Neural cell (in vitro differentiated cells): Measurements from ENCODE around the gene STRN3. TPM values are rescaled to one million over a fixed set of nuclear protein-coding genes. Genes with fewer than 3 reads are reported as not detected.
A peak's percentile ranks its signal among the peaks of the same experiment; 100 is the strongest.

Source experiments
- H2AFZ ChIP-seq: fragments of 200-600, 300-800 bp; sonication (generic), shearing (Covaris generic); 2 replicates; pipeline ENCODE4 v1.6.0; 2014; ENCODE audit warnings: low read depth, mild to moderate bottlenecking, antibody characterized with exemption, low read length, moderate library complexity
- H3F3A ChIP-seq: fragments of 200-600 bp; shearing (Covaris generic); 2 replicates; pipeline ENCODE4 v1.6.1; 2016; ENCODE audit warnings: mild to moderate bottlenecking, moderate library complexity, mixed read lengths, antibody characterized with exemption, low read length; ENCODE audit not compliant: insufficient read depth, poor library complexity, severe bottlenecking
- H3K27ac ChIP-seq: fragments of 200-600, 300-800 bp; sonication (generic), shearing (Covaris generic); 2 replicates; pipeline ENCODE4 v1.5.1; 2014; ENCODE audit warnings: mild to moderate bottlenecking, low read length, moderate library complexity
- H3K27me3 ChIP-seq: fragments of 300-800, 200-600 bp; sonication (generic), shearing (Covaris generic); 2 replicates; pipeline ENCODE4 v1.6.0; 2014; ENCODE audit warnings: mild to moderate bottlenecking, low read depth, low read length, moderate library complexity; ENCODE audit not compliant: insufficient read depth
- H3K36me3 ChIP-seq: fragments of 300-800, 200-600 bp; sonication (generic), shearing (Covaris generic); 2 replicates; pipeline ENCODE4 v1.5.1; 2014; ENCODE audit warnings: mild to moderate bottlenecking, antibody characterized with exemption, low read length, moderate library complexity; ENCODE audit not compliant: insufficient read depth
- H3K4me2 ChIP-seq: fragments of 300-800, 200-600 bp; sonication (generic), shearing (Covaris generic); 2 replicates; pipeline ENCODE4 v1.6.0; 2014; ENCODE audit warnings: mild to moderate bottlenecking, low read length
- H3K4me3 ChIP-seq: fragments of 300-800, 200-600 bp; sonication (generic), shearing (Covaris generic); 2 replicates; pipeline ENCODE4 v1.5.1; 2014; ENCODE audit warnings: mild to moderate bottlenecking, low read length, moderate library complexity
- H3K79me2 ChIP-seq: fragments of 200-600 bp; shearing (Covaris generic); replicated peaks from 2 replicates; pipeline ENCODE4 v1.6.0; 2014; ENCODE audit warnings: mild to moderate bottlenecking, low read length, moderate library complexity; ENCODE audit not compliant: insufficient read depth
- H3K9ac ChIP-seq: fragments of 300-800, 200-600 bp; sonication (generic), shearing (Covaris generic); 2 replicates; pipeline ENCODE4 v1.6.1; 2016; ENCODE audit warnings: mild to moderate bottlenecking, low read length, mixed read lengths
- H3K9me2 ChIP-seq: fragments of 200-600 bp; shearing (Covaris generic); 2 replicates; pipeline ENCODE4 v1.6.1; 2016; ENCODE audit warnings: mild to moderate bottlenecking, low read length, mixed read lengths; ENCODE audit not compliant: insufficient read depth
- H3K9me3 ChIP-seq: fragments of 200-600, 300-800 bp; sonication (generic), shearing (Covaris generic); 2 replicates; pipeline ENCODE4 v1.6.1; 2016; ENCODE audit warnings: mild to moderate bottlenecking, mixed run types, low read length, moderate library complexity, mixed read lengths
- H4K20me1 ChIP-seq: fragments of 200-600 bp; shearing (Covaris generic); 2 replicates; pipeline ENCODE4 v1.6.1; 2016; ENCODE audit warnings: mild to moderate bottlenecking, mixed run types; ENCODE audit not compliant: insufficient read depth
- EP300 ChIP-seq: fragments of 450-650 bp; conservative IDR thresholded peaks from 2 replicates; pipeline ENCODE4 v1.6.1; 2014; ENCODE audit warnings: antibody characterized with exemption, mild to moderate bottlenecking, moderate library complexity; ENCODE audit not compliant: poor library complexity, severe bottlenecking
- EZH2 ChIP-seq: fragments of 200-600, 300-800 bp; shearing (Covaris generic), sonication (generic); IDR thresholded peaks from 2 replicates; pipeline ENCODE4 v1.6.1; 2014; ENCODE audit warnings: antibody characterized with exemption, low read length, borderline replicate concordance, mild to moderate bottlenecking; ENCODE audit not compliant: insufficient read depth, poor library complexity, severe bottlenecking
- MXI1 ChIP-seq: fragments of 450-650 bp; conservative IDR thresholded peaks from 2 replicates; pipeline ENCODE4 v1.6.1; 2014; ENCODE audit warnings: antibody characterized with exemption, mild to moderate bottlenecking; ENCODE audit not compliant: poor library complexity, severe bottlenecking
- POLR2AphosphoS5 ChIP-seq: IDR thresholded peaks from 2 replicates; pipeline ENCODE4 v1.6.1; 2012
- RAD21 ChIP-seq: fragments of 450-650 bp; conservative IDR thresholded peaks from 2 replicates; pipeline ENCODE4 v1.6.1; 2014; ENCODE audit warnings: antibody characterized with exemption, mild to moderate bottlenecking, moderate library complexity
- SMC3 ChIP-seq: fragments of 450-650 bp; conservative IDR thresholded peaks from 2 replicates; pipeline ENCODE4 v1.6.1; 2014; ENCODE audit warnings: antibody characterized with exemption, mild to moderate bottlenecking, moderate library complexity; ENCODE audit not compliant: poor library complexity
- TAF1 ChIP-seq: IDR thresholded peaks from 2 replicates; pipeline ENCODE4 v1.6.1; 2012; ENCODE audit warnings: low read depth
- polyA plus RNA-seq: library from polyadenylated mRNA; depleted of rRNA; stranded (reverse); fragments of >200 nt; gene quantifications from 2 replicates; pipeline ENCODE4 v1.2.3, GENCODE V29; 2014
- TF ChIP-seq, protein P1 (sequence below): fragments of 450-650 bp; IDR thresholded peaks from 2 replicates; pipeline ENCODE4 v1.5.1; 2014; ENCODE audit warnings: antibody characterized with exemption, mild to moderate bottlenecking, moderate library complexity; ENCODE audit not compliant: poor library complexity, severe bottlenecking
- TF ChIP-seq, protein P2 (sequence below): IDR thresholded peaks from 2 replicates; pipeline ENCODE4 v1.6.1; 2012; ENCODE audit warnings: borderline replicate concordance

The STRN3 gene
- polyA plus RNA-seq, 1 donor from 2014 or later, result 60.1 TPM

DNA sequence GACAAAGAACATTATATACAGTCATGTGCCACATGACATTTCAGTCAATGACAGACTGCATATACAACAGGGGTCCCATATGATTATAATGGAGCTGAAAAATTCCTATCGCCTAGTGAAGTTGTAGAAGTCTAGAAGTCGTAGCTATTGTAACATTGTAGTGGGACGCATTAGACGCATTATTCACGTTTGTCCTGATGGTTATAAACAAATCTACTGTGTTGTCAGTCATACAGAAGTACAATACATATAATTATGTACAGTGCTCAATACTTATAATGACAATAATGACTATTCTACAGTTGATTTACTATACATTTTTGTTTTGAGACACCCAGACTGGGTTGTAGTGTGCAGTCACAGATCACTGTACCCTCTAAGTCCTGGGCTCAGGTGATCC is 64.8 kb downstream of the STRN3 start:
- H3F3A ChIP-seq, result no peaks in the 10 kb centered on the region
- H3K9me3 ChIP-seq, result peaks cover 4% of the 10 kb centered on the region
- no peaks in the 10 kb centered on the region for H4K20me1 ChIP-seq
- H3K36me3 ChIP-seq, result peaks cover 3% of the 10 kb centered on the region
- no peak overlapping the region for H3K4me3 ChIP-seq
- no peak overlapping the region for H3K9ac ChIP-seq
- no peak overlapping the region for H3K4me2 ChIP-seq
- peaks cover 71% of the 10 kb centered on the region for H3K79me2 ChIP-seq
- H2AFZ ChIP-seq, result no peak overlapping the region
- TF ChIP-seq EZH2 (no peak), TAF1 (no peak), MXI1 (no peak), RAD21 (no peak), SMC3 (no peak)
- no peak overlapping the region for H3K27ac ChIP-seq
- H3K9me2 ChIP-seq, result no peaks in the 10 kb centered on the region
- no peaks in the 10 kb centered on the region for H3K27me3 ChIP-seq

DNA sequence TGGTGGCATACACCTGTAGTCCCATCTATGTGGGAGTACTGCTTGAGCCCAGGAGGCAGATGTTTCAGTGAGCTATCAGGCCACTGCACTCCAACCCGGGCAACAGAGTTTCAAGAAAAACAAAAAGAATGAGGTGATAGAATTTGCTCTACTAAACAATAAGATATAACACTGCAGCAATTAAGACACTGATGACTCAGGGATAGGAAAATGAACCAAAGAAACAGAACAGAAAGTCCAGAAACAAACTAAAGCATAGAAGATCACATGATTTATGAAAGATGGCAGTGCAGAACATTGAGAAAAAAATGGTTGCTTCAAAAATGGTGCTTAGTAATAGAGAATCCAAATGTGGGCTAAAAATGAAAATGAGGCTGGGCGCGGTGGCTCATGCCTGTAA is 66.0 kb downstream of the STRN3 start:
- no peaks in the 10 kb centered on the region for H3K9me3 ChIP-seq
- no peak overlapping the region for H3K4me2 ChIP-seq
- H3K27me3 ChIP-seq, result no peaks in the 10 kb centered on the region
- H3K9ac ChIP-seq, result no peak overlapping the region
- H4K20me1 ChIP-seq, result no peaks in the 10 kb centered on the region
- no peak overlapping the region for H3K4me3 ChIP-seq
- no peaks in the 10 kb centered on the region for H3F3A ChIP-seq
- H3K36me3 ChIP-seq, result peaks cover 3% of the 10 kb centered on the region
- no peak overlapping the region for H3K27ac ChIP-seq
- H3K79me2 ChIP-seq, result peaks cover 66% of the 10 kb centered on the region
- H3K9me2 ChIP-seq, result no peaks in the 10 kb centered on the region
- no peak for TF ChIP-seq EP300
- no peak for TF ChIP-seq SMC3
- TF ChIP-seq, protein P1, sequence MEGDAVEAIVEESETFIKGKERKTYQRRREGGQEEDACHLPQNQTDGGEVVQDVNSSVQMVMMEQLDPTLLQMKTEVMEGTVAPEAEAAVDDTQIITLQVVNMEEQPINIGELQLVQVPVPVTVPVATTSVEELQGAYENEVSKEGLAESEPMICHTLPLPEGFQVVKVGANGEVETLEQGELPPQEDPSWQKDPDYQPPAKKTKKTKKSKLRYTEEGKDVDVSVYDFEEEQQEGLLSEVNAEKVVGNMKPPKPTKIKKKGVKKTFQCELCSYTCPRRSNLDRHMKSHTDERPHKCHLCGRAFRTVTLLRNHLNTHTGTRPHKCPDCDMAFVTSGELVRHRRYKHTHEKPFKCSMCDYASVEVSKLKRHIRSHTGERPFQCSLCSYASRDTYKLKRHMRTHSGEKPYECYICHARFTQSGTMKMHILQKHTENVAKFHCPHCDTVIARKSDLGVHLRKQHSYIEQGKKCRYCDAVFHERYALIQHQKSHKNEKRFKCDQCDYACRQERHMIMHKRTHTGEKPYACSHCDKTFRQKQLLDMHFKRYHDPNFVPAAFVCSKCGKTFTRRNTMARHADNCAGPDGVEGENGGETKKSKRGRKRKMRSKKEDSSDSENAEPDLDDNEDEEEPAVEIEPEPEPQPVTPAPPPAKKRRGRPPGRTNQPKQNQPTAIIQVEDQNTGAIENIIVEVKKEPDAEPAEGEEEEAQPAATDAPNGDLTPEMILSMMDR, result no peak
- TF ChIP-seq MXI1, result no peak
- no peak overlapping the region for H2AFZ ChIP-seq

DNA sequence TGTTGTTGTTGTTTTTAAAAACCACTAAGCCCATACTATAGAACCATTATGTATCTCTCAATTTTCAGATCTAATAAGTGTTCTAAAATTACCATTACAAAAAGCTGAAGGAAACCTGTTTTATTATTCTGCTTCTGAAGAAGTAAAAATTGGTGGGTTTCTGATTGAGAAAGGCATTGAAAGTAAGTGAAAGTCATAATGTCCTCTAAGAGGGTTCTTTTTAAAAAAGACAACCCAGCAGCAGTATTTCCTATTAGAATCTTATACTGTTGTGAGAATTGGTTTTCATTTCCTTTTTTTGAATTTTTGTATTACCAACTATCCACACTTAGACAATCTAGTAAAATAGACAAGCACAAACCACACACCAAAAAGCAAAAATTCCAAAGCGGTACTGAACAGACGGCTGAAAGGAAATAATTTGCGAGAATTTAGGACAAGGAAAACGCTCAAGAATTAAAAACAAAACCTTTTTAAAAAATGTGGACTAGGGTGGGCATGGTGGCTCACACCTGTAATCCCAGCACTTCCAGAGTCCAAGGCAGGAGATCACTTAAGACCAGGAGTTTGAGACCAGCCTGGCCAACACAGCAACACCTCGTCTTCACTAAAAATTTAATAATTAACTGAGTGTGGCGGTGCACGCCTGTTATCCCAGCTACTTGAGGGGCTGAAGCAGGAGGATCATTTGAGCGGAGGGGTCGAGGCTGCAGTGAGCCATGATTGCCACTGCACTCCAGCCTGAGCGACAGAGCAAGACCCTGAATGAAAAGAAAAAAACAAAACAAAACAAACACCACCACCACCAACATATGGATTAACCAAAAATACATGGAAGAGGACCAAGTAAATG is 67.4 kb downstream of the STRN3 start:
- H2AFZ ChIP-seq, result no peak overlapping the region
- no peaks in the 10 kb centered on the region for H3F3A ChIP-seq
- H3K9me2 ChIP-seq, result no peaks in the 10 kb centered on the region
- no peaks in the 10 kb centered on the region for H4K20me1 ChIP-seq
- H3K4me3 ChIP-seq, result no peak overlapping the region
- TF ChIP-seq SMC3, result no peak
- TF ChIP-seq EP300, result no peak
- TF ChIP-seq MXI1, result no peak
- no peak for TF ChIP-seq POLR2AphosphoS5
- TF ChIP-seq RAD21, result no peak
- TF ChIP-seq, protein P1, result no peak
- TF ChIP-seq EZH2, result no peak
- TF ChIP-seq, protein P2, sequence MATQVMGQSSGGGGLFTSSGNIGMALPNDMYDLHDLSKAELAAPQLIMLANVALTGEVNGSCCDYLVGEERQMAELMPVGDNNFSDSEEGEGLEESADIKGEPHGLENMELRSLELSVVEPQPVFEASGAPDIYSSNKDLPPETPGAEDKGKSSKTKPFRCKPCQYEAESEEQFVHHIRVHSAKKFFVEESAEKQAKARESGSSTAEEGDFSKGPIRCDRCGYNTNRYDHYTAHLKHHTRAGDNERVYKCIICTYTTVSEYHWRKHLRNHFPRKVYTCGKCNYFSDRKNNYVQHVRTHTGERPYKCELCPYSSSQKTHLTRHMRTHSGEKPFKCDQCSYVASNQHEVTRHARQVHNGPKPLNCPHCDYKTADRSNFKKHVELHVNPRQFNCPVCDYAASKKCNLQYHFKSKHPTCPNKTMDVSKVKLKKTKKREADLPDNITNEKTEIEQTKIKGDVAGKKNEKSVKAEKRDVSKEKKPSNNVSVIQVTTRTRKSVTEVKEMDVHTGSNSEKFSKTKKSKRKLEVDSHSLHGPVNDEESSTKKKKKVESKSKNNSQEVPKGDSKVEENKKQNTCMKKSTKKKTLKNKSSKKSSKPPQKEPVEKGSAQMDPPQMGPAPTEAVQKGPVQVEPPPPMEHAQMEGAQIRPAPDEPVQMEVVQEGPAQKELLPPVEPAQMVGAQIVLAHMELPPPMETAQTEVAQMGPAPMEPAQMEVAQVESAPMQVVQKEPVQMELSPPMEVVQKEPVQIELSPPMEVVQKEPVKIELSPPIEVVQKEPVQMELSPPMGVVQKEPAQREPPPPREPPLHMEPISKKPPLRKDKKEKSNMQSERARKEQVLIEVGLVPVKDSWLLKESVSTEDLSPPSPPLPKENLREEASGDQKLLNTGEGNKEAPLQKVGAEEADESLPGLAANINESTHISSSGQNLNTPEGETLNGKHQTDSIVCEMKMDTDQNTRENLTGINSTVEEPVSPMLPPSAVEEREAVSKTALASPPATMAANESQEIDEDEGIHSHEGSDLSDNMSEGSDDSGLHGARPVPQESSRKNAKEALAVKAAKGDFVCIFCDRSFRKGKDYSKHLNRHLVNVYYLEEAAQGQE, result no peak
- no peak for TF ChIP-seq TAF1
- no peak overlapping the region for H3K4me2 ChIP-seq
- no peaks in the 10 kb centered on the region for H3K27me3 ChIP-seq
- peaks cover 54% of the 10 kb centered on the region for H3K79me2 ChIP-seq
- no peaks in the 10 kb centered on the region for H3K9me3 ChIP-seq
- H3K36me3 ChIP-seq, result no peaks in the 10 kb centered on the region
- peak overlapping the region; percentile 5 for H3K27ac ChIP-seq
- no peak overlapping the region for H3K9ac ChIP-seq
